ENCODE data around the gene NRL. TPM values are rescaled to one million over a fixed set of nuclear protein-coding genes. Genes with fewer than 3 reads are reported as not detected.

Gene NRL
- total and polyA plus RNA-seq, 10 of the 15 experiments (the other 5 are each of a cell fraction or from before 2014, with no cell fraction given): 0.11 to 4.4 (median 2.2) TPM

- TF ChIP-seq NFYB (IDR thresholded peaks at IDR 0.05; ENCODE audit: insufficient read depth, low read depth, low read length): no peak
- no peak for TF ChIP-seq CTCF (IDR thresholded peaks at IDR 0.05 in 2 of 3, conservative IDR thresholded peaks at IDR 0.05 in 1 of 3; ENCODE audit: control insufficient read depth in 2 of 3, extremely low read depth in 1 of 3, insufficient read depth in 1 of 3, low read depth in 3 of 3, low read length in 3 of 3)
- no peak for TF ChIP-seq TAF1 (IDR thresholded peaks at IDR 0.05; ENCODE audit: borderline replicate concordance, low read depth, low read length)
- peak; percentile 97 for TF ChIP-seq GATAD2B (conservative IDR thresholded peaks at IDR 0.05; ENCODE audit: low read depth)
- TF ChIP-seq, protein P1, sequence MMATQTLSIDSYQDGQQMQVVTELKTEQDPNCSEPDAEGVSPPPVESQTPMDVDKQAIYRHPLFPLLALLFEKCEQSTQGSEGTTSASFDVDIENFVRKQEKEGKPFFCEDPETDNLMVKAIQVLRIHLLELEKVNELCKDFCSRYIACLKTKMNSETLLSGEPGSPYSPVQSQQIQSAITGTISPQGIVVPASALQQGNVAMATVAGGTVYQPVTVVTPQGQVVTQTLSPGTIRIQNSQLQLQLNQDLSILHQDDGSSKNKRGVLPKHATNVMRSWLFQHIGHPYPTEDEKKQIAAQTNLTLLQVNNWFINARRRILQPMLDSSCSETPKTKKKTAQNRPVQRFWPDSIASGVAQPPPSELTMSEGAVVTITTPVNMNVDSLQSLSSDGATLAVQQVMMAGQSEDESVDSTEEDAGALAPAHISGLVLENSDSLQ (IDR thresholded peaks at IDR 0.05): no peak; the same call in 1 of the 2 replicates
- TF ChIP-seq MEF2A (IDR thresholded peaks at IDR 0.05; ENCODE audit: insufficient read depth, low read depth, low read length): no peak
- TF ChIP-seq, protein P2, sequence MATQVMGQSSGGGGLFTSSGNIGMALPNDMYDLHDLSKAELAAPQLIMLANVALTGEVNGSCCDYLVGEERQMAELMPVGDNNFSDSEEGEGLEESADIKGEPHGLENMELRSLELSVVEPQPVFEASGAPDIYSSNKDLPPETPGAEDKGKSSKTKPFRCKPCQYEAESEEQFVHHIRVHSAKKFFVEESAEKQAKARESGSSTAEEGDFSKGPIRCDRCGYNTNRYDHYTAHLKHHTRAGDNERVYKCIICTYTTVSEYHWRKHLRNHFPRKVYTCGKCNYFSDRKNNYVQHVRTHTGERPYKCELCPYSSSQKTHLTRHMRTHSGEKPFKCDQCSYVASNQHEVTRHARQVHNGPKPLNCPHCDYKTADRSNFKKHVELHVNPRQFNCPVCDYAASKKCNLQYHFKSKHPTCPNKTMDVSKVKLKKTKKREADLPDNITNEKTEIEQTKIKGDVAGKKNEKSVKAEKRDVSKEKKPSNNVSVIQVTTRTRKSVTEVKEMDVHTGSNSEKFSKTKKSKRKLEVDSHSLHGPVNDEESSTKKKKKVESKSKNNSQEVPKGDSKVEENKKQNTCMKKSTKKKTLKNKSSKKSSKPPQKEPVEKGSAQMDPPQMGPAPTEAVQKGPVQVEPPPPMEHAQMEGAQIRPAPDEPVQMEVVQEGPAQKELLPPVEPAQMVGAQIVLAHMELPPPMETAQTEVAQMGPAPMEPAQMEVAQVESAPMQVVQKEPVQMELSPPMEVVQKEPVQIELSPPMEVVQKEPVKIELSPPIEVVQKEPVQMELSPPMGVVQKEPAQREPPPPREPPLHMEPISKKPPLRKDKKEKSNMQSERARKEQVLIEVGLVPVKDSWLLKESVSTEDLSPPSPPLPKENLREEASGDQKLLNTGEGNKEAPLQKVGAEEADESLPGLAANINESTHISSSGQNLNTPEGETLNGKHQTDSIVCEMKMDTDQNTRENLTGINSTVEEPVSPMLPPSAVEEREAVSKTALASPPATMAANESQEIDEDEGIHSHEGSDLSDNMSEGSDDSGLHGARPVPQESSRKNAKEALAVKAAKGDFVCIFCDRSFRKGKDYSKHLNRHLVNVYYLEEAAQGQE (IDR thresholded peaks at IDR 0.05; ENCODE audit: low read depth, low read length): no peak
- TF ChIP-seq SREBF1 (IDR thresholded peaks at IDR 0.05; ENCODE audit: low read length): no peak
- TF ChIP-seq EP300 (IDR thresholded peaks at IDR 0.05; ENCODE audit: borderline replicate concordance in 1 of 2, control insufficient read depth in 1 of 2, low read depth in 2 of 2, low read length in 2 of 2): no peak
- TF ChIP-seq DPF2 (IDR thresholded peaks at IDR 0.05): peak; percentile 90
- peak; percentile 62; the same call in 1 of the 2 replicates for TF ChIP-seq RUNX3 (IDR thresholded peaks at IDR 0.05; ENCODE audit: low read length)
- TF ChIP-seq HCFC1 (IDR thresholded peaks at IDR 0.05; ENCODE audit: low read length): no peak
- no peak for TF ChIP-seq ZBED1 (IDR thresholded peaks at IDR 0.05; ENCODE audit: borderline replicate concordance)
- no peak for TF ChIP-seq SREBF2 (IDR thresholded peaks at IDR 0.05; ENCODE audit: low read length)
- peak; percentile 82 for TF ChIP-seq NR2F1 (conservative IDR thresholded peaks at IDR 0.05)
- no peak for TF ChIP-seq TARDBP (IDR thresholded peaks at IDR 0.05; ENCODE audit: borderline replicate concordance)
- TF ChIP-seq RELB (IDR thresholded peaks at IDR 0.05; ENCODE audit: low read depth): no peak
Measured at GRCh38 chr14:24080888-24081738, 33.6 kb downstream of the NRL start (continued).

Data from GM12878 (cell line).